ENCODE data around the gene TPCN1.

Gene TPCN1

GRCh38 chr12:113196990-113197389, 24.3 kb upstream of the TPCN1 start (continued):
- TF ChIP-seq, protein P1, sequence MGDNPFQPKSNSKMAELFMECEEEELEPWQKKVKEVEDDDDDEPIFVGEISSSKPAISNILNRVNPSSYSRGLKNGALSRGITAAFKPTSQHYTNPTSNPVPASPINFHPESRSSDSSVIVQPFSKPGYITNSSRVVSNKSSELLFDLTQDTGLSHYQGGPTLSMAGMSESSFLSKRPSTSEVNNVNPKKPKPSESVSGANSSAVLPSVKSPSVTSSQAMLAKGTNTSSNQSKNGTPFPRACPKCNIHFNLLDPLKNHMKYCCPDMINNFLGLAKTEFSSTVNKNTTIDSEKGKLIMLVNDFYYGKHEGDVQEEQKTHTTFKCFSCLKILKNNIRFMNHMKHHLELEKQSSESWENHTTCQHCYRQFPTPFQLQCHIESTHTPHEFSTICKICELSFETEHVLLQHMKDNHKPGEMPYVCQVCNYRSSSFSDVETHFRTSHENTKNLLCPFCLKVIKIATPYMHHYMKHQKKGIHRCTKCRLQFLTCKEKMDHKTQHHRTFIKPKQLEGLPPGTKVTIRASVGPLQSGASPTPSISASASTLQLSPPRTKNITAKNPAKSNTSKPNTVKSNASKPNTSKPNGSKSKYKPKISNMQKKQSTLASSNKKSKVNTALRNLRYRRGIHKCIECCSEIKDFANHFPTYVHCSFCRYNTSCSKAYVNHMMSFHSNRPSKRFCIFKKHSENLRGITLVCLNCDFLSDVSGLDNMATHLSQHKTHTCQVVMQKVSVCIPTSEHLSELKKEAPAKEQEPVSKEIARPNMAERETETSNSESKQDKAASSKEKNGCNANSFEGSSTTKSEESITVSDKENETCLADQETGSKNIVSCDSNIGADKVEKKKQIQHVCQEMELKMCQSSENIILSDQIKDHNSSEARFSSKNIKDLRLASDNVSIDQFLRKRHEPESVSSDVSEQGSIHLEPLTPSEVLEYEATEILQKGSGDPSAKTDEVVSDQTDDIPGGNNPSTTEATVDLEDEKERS (tag by site-specific recombination; IDR thresholded peaks at IDR 0.05): no peak
- no peak for TF ChIP-seq ZNF239 (tag by site-specific recombination; IDR thresholded peaks at IDR 0.05)
- peak; percentile 62; the same call in 1 of the 2 replicates for TF ChIP-seq ZNF121 (tag by site-specific recombination; IDR thresholded peaks at IDR 0.05)
- TF ChIP-seq ZNF132 (tag by site-specific recombination; IDR thresholded peaks at IDR 0.05; ENCODE audit: borderline replicate concordance): no peak

GRCh38 chr12:113197518-113198077, 23.7 kb upstream of the TPCN1 start:
- no peak overlapping the region for H3K4me3 ChIP-seq (ENCODE audit: low read depth, low read length)
- POLR2A ChIA-PET: interaction anchor here (0.6 kb wide), 6 partner anchors 9 to 114 kb away, joined by 3 to 9 read pairs (median 6); no protein-coding TSS in a partner anchor
- TF ChIP-seq ZNF394 (tag by site-specific recombination; IDR thresholded peaks at IDR 0.05; ENCODE audit: borderline replicate concordance) (no peak), ZNF223 (tag by site-specific recombination; IDR thresholded peaks at IDR 0.05) (no peak), ZNF623 (tag by site-specific recombination; IDR thresholded peaks at IDR 0.05) (peak; percentile 95), ZNF830 (tag by site-specific recombination; IDR thresholded peaks at IDR 0.05; ENCODE audit: low read depth) (no peak), ZNF239 (tag by site-specific recombination; IDR thresholded peaks at IDR 0.05) (no peak)
- H3K9me3 ChIP-seq (ENCODE audit: control insufficient read depth, insufficient read depth, low read depth, low read length): no peaks in the 10 kb centered on the region
- CTCF ChIA-PET: interaction anchor here (0.6 to 2.3 kb wide), 9 partner anchors 11 to 211 kb away, joined by 3 to 8 read pairs (median 3); partner anchors contain the start of gene DDX54
- H3K4me1 ChIP-seq (ENCODE audit: control insufficient read depth, insufficient read depth, low read length): no peaks in the 10 kb centered on the region
- H3K36me3 ChIP-seq (ENCODE audit: control insufficient read depth in 2 of 2, insufficient read depth in 1 of 2, low read length in 2 of 2): peaks cover 0 to 3% of the 10 kb centered on the region in 2 experiments; a peak in 1 of 3 replicates
- H3K27ac ChIP-seq (ENCODE audit: extremely low read depth, low read depth, low read length): no peak overlapping the region

DNA sequence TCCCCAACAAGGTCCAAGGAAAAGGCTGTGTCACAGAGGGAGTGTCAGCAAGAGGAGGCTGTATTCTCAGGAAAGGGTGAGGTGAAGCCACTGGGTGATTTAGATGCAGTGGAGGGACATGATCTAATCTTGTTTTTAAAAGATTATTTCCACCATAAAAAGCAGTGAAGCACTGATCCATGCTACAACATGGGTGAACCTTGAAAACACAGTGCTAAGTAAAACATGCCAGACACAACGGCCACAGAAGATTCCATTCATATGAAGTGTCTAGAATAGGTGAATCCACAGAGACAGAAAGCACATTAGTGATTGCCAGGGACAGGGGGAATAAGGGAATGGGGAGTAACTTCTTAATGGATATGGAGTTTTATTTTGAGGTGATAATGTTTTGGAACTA, 23.0 kb upstream of the TPCN1 start:
- H3K4me3 ChIP-seq (ENCODE audit: low read depth, low read length): no peak overlapping the region
- no peak overlapping the region for H3K27ac ChIP-seq (ENCODE audit: extremely low read depth, low read depth, low read length)
- no peaks in the 10 kb centered on the region for H3K4me1 ChIP-seq (ENCODE audit: control insufficient read depth, insufficient read depth, low read length)
- H3K9me3 ChIP-seq (ENCODE audit: control insufficient read depth, insufficient read depth, low read depth, low read length): no peaks in the 10 kb centered on the region
- CTCF ChIA-PET: interaction anchor here (1.1 kb wide), 1 partner anchor 207 kb away, joined by 5 read pairs; no protein-coding TSS in a partner anchor
- no peak for TF ChIP-seq ZFP69B (tag by site-specific recombination; IDR thresholded peaks at IDR 0.05)
- TF ChIP-seq ZNF768 (tag by site-specific recombination; IDR thresholded peaks at IDR 0.05): no peak
- no peak for TF ChIP-seq ZSCAN16 (tag by site-specific recombination; IDR thresholded peaks at IDR 0.05)
- TF ChIP-seq ZNF398 (tag by site-specific recombination; IDR thresholded peaks at IDR 0.05): no peak
- no peak for TF ChIP-seq PRDM4 (tag by site-specific recombination; IDR thresholded peaks at IDR 0.05)
- TF ChIP-seq ZNF18 (tag by site-specific recombination; IDR thresholded peaks at IDR 0.05): no peak
- TF ChIP-seq INSM2 (tag by site-specific recombination; IDR thresholded peaks at IDR 0.05): no peak
- TF ChIP-seq ZNF521 (tag by site-specific recombination; IDR thresholded peaks at IDR 0.05): no peak
- TF ChIP-seq ZNF837 (tag by site-specific recombination; IDR thresholded peaks at IDR 0.05): no peak
- TF ChIP-seq ZNF19 (tag by site-specific recombination; IDR thresholded peaks at IDR 0.05; ENCODE audit: low read depth): no peak
- no peaks in the 10 kb centered on the region for H3K36me3 ChIP-seq (ENCODE audit: control insufficient read depth in 2 of 2, insufficient read depth in 1 of 2, low read length in 2 of 2)
- POLR2A ChIA-PET: no interaction called here

Measured in HEK293 (cell line).